ELR (cell line): ENCODE data around the gene GPC6.
A peak's percentile ranks its signal among the peaks of the same experiment; 100 is the strongest.

Experiments
- DNase-seq: peaks from one replicate; pipeline ENCODE4 v3.0.0-alpha.2; 2015; ENCODE audit warnings: low read depth

GPC6 gene

DNA sequence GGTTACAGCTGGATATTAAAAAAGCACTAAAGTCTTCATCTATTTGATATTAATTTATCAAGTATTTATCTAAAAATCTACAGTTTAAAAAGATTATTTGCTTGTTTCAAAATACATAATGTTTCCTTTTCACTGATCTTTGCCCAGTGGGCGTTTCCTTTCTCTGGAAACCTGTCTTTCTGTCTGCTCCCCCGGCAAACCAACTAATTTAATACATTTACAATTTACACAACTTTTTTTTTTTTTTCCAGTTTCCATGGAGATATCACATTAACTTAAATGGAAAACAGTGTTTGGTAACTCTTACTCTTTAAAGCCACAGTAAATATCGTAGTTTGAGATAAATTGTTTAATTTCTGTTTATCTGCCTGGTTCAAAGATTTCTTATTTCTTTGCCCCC lies 5.3 kb downstream of the GPC6 start:
- DNase-seq: no peak

DNA sequence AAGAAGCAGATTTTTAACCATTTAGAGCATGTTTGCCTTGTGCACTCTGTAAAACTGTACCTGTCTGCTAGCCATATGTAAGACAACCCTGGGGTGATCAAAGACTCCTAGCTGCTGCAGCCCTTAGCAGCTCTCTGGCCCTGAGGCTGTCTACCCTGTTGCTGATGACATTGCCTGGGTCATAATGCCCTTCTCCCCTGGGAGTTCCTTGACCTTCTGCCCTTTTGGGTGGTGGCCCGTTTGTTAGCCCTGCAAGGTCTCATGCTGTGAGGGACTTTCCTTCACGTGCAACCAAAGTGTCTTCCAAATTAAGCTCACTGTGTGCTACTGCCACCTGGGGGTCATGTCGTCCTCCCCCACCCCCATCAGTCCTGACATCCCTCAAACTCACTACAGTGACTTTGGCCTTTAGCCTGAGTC lies 7.4 kb downstream of the GPC6 start:
- DNase-seq: no peak

DNA sequence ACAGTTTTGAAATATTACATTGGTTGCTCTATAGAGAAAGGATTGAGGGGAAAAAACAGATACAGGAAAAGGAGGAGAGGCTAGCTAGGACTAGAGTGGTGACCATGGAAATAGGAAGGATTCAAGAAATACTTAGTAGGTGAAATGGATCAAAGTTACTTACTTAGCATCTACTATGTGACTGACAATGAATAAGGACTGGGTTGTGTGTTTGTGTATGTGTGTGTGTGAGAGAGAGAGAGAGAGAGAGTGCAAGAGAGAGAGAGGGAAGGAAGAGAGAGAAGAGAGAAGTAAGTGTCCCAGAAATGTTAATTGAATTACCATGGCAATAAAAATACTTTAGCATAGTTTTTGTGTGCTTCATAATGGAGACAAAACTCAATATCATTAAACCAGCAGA lies 7.9 kb downstream of the GPC6 start:
- DNase-seq: no peak

DNA sequence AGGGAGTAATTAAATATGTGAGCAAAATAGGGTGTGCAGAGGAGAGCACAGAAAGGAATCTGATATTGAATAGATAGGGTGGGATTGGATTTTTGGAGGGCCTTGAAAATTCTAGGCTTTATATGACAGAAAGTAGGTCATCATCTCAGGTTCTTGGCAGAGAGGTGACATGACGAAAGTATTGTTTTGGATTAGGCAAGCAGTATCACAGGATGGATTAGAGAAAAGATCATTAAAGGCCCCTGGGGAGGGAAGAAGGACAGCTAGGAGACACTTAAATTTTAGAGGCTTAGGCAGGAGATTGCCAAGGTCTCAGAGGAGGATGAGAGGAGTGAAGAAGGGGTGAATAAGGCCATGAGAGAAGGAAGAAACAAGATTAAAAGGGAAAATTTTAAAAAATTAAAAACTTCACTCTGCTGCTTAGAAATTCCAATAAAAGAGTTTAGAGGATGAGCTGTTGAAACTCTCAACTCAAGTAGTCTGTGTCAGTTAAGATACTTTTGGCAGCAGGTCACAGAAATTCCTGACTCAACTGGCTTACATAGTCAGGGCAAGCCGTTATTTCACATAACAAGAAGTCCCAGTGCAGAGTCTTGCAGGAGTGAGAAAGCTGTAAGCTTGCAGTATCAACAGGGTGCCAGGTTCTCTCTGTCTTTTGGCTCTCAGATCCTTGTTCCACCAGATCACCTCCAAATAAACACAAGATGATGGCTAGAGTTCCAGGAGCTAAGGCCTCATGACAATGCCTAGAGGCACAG lies 8.8 kb downstream of the GPC6 start:
- no peak for DNase-seq

DNA sequence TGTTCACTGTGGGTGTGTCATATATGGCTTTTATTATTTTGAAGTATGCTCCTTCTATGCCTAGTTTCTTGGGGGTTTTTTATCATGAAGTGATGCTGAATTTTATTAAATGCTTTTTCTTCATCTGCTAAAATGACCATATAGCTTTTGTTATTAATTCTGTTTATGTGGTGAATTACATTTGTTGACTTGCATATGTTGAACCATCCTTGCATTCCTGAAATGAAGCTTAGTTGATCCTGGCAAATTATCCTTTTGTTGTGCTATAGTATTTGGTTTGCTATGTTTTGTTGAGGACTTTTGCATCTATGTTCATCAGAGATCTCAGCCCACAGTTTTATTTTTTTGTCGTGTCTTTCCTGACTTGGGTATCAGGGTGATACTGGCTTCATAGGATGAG lies 12.1 kb downstream of the GPC6 start:
- DNase-seq: no peak

DNA sequence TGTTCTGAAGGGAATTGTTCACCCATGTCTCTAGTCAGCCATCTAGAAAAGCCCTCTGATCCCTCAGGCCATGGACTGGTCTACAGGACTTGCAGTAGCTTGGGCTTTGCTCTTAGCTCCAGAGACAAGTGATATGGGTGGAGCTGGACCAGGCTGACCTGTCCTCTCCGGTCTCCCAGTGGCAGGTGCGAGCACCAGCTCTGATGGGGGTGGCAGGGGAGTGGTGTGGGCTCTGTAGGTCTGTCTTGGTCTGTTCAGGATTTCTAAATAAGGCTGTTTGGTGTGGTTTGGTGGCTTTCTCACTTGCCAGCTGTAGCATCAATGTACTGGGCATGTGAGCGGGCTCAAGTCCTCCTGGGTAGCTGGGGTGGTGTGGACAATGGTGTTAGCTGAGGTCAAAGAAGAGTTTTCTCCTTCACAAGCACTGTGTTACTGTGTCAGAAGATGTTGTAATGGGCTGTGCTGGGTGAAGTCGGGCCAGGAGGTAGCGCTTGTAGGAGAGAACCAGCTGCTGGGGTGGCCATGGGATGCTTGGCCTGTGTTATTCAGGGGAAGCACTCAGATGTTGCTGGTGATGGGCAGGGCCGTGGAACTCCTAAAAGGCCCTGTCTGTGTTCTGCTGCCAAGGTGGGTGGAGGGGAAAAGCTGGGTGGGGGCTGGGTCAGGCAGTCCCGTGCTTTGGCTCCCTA lies 16.9 kb downstream of the GPC6 start:
- no peak for DNase-seq

DNA sequence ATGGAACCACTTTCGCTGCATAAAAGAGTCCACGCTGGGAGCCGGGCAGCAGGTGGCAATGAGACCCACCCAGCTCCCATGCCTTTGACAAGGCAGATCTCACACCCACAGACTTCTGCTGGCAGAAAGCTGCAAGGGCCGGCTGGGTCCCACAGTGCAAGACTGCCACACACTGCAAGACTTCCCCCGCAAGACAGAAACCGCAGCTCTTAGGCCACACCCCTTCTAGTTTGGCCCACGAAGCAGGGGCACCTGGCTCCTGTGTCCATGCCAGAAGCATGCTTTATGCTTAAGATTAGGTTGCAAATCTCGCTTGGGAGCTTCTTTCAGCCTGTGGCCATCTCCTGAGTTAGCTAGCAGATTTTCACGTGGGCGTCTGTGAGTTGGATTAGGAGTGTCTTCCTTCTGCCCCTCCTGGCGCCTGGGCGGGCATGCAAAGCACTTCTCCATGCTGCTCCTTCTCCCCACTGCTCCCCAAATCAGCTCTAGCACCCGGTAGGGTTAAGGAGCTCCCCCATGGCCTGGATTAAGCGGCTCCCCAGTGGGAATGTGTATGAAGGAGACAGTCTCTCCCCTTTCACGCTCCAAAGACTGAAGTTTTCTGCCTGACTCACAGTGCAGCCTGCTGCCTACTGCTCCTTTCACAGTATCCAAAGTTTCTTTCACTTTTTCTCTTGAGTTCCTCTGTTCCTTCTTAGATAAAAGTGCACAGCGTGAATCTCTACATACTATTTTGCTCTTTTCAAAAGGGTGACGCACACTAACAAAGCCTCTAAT lies 17.7 kb downstream of the GPC6 start:
- DNase-seq: peak; percentile 55

DNA sequence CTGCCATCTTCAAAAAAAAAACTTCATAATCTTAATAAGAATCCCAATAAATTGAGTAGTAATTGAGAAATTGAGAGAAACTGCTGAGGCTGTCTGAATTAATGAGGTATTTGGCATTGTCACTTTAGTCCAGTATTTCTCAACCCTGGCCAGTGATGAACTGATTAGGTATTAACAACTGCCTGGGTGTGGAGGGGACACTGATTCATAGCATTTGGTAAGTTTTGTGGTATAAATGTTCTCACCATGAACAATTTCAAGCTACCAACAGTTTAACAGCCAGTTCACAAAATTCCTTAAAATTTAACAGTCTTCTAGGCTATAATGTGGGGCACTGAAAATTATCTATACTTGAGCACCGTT lies 18.3 kb downstream of the GPC6 start:
- DNase-seq: peak; percentile 40

DNA sequence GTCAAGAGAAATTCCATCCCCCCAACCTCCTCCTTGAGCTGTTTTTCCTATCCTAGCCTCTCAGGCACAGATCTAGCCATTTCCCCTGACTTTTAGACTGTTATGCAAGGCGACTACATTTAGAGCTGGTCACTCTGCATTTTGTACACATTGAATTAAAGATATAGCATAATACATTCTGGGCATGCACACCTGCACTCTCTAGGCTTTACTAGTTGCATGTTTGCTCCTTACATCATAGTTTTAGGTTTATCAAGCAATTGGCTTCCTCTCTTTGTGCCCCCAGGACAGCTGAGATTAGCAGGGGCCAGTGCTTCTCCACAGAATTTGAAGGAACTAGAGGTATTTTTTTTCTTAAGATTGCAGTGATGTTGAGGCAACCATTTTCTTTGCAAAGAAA lies 19.5 kb downstream of the GPC6 start:
- no peak for DNase-seq

DNA sequence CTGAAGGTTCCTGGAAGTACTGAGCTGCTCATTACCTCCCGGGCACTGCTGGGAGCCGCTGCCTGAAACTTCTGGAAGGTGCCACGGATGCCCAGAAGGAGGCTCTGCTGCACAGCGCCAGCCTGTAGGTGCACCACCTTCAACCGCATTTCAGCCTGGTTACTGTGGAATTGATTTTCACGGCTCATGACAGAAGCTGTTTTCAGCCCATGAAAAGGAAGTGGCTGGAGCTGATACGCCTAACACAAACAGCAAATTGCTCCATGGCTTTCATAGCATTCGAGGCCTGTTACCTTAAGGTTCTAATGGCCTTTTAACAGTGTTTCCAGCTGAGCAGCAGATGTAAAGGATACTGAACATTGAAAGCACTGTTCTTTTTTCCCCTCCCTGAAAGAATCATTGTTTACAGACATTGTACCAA lies 22.0 kb downstream of the GPC6 start:
- DNase-seq: peak; percentile 47

DNA sequence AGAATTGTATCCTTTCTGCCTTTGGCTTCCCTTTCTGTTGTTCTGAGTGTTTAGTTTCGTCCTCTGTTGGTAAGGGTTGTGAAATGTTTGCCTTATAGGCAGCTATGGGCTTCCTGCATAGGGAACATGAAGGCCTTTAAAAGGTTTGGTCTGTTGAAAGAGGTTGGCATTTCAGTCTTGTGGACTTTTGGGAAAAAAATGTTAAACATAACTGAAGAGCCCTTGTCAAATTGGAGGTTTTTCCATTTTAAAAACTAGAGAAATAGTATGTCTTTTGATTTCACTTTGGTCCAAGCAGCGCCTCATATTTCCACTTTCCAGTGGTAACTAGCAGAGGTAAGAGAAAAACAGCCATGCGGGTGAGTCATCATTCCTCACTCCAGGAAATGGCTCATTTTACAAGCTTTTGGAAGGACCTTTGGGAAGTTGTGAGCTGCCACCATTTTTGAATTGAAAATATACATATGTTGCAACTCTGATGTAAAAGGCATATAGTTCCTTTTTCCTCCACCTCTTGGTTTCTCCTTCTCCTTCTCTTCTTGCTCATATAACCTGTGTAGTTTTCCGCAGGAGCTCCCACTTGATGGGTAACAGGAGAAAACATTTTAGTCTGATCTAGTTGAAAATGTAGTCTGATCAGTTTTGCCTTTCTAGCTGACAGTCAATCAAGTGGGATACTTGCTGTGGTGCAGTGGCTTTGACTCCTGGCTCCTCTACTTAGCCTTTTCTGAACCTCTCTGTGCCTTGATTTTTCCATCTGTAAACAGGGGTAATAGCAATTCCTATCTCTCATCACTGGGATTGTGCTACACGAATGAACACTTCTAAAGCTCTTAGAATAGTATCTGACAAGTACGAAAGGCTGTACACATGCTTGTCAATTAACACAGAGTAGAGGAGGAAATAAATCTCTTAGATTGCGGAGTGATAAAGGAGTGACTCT lies 23.0 kb downstream of the GPC6 start:
- peak; percentile 94 for DNase-seq

DNA sequence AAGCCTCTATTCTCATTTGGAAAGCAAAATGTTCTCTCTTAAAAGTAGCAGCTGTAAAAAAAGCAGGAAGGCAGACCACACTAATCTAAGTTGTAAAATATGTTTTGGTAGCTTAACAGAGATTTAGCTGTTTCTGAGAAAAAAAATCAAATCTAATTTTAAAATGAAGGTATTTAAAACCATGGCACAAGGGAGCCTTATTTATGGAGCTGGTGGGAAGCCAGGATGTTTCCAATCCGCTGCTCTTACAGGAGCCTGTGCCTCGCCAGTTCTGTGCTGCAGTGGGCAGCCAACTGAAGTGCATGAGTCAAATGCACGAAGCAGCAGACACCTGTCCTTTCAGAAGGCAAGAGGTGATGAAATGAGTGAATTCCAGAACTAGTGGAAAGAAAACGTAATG lies 28.2 kb downstream of the GPC6 start:
- DNase-seq: no peak

DNA sequence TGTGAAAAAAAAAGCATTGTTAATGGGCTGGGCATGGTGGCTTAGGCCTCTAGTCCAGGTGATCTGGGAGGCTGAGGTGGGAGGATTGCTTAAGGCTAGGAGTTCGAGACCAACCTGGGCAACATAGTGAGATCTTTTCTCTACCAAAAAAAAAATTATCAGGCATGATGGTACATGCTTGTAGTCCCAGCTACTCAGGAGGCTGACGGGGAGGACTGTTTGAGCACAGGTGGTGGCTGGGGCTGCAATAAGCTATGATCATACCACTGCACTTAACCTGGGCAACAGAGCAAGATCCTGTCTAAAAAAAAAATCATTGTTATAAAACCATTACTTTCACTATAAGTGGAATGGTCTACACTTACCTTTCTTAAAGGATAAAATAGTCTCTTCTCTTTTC lies 30.4 kb downstream of the GPC6 start:
- DNase-seq: no peak

DNA sequence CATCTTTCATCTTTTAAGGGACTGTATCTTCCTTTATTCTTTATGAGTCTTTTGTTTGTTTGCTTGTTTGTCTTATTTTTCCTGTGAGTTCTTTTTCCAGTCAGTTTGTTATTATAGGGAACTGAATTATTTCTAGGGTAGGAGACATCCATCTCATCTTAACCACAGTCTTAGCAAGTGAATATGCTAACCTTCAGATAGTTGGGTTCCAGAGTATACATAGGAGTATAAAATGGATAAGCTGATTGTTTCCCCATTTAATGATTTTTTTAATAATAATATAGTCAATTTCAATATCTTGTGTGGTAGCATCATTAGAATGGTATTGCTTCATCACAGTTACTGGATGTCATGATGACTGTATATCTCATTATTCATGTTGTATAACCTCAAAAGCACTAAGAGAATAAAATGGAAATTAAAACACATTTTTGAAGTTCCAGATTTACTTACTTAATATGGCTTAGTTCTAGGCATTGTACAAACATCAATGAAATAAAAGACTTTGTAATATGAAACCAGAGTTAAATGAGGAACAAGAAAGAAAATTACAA lies 33.0 kb downstream of the GPC6 start:
- peak; percentile 12 for DNase-seq

DNA sequence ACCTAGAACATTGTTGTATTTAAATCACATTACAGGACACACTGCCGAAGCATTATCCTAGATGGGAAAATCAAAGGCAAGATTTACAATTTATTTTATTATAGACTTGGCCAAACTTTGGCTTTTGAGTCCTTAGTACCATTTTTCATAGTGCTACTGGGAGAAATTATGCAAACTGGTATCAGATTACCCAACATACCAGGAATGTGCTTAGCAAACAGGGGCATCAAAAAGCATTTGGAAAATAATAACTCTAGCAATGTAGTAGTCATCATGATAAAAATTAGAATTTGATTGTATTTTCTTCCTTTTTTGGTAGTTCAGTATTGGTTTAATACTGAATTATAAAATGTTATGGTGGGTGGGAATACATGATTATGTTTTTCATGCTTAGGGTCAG lies 34.0 kb downstream of the GPC6 start:
- DNase-seq: peak; percentile 21

DNA sequence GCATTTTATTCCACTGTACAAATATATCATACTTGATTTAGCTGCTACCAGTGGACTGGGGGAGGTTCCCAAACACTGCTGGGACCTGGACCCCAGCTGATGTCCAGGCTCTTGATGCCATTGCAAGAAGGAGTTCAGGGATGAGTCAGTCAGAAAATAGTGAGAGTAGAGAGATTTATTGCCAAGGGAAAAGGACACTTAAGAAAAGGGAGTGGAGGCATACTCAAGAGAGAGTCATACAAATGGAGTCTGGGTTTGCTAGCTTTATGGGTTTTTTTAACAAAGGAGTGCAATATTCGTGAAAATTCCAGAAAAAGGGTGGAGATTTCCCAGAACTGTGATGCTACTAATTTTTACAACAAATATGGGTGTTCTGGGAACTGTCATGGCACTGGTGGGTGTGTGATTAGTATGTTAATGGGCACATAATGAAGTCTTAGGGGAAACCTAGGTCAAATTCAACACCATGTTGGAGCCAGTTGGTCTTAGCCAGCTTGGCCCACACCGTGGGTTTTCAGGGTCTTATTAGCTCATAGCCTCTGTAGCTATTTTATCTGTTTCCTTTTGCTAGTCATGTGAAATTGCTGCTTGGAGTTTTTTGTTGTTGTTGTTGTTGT lies 36.2 kb downstream of the GPC6 start:
- peak; percentile 88 for DNase-seq

DNA sequence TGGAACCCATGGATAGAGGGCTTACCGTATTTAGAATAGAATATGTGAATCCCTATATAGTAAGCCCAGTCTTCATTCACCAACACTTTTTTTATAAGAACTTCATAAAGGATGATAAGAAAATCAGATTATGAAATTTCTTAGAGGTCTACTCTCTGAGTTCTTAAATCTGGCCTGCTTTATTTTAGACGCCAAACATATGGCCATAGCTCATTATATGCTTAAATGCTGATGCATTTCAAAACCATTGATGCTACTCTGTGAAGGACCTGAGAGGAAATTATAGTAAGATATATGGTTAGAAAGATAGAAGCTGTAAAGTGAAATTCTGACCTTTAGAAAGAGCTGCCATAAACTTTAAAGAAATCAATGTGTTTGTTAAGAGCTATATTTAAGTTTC lies 38.3 kb downstream of the GPC6 start:
- no peak for DNase-seq

DNA sequence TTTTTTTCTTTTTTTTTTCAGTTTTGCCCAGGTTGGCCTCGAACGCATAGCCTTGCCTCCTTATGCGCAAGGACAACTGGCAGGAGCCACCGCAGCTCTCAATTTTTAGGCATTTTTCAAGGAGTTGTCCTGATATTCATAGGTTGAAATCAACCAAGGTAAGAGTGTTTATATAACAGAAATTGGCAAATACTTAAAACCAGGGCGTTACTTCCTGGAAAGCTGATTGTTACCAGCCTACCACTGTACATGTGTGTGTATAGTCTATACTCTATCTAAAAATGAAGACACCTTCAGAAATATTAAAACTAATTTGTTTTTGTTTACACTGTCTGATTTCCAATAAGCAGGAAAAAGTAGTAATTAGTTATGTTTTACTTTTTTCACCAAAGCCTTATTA lies 39.2 kb downstream of the GPC6 start:
- no peak for DNase-seq

DNA sequence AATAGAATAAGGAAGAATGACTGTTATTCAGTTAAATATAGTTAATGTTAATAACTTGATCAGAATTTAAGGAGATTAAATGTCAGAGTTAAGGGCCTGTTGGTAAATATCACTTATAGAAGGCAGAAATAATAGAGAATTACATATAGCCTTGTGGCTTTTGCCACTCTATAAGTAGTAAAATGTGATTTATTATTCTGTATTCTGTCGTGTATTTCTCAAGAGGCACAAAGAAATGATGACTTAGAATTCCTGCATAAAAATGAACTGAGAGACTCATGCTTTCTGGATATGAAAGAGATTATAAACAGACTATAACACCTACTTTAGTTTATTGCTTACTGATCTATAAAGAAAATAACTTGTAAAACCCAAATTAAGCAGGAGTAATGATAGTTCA lies 40.1 kb downstream of the GPC6 start:
- DNase-seq: no peak

DNA sequence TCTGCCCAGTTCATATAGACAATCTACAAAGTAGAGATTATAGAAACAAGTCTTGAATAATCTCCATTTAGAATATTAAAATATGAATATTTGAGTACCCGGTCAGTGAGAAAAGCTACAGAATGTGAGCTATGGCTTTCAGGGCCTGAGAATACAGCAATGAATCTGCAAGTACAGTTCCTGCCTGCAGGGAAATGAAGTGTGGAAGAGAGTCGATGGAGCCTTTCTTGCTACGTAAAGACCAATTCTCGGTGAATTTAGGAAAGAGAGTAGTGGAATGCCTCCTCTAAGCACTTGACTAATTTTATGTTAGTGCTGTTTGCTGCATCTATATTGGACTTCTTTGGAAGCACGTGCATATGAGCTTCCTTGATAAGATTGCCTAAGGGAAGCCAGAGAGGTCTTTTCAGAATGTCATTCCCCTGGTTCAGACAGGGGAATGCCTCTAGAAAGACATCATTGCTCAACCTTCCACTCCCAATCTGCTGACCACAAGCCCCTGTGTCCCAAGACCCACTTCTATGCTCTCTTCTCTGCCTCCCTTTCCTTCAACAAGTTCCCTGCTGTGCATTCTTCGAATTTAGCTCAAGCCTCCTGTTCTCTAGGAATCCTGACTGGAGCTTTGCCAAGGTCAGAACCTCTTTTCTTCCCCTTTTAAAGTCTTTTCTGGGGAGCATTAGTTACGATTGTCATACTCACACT lies 41.9 kb downstream of the GPC6 start:
- no peak for DNase-seq
